ENCODE data around the gene CHGA.

DNA sequence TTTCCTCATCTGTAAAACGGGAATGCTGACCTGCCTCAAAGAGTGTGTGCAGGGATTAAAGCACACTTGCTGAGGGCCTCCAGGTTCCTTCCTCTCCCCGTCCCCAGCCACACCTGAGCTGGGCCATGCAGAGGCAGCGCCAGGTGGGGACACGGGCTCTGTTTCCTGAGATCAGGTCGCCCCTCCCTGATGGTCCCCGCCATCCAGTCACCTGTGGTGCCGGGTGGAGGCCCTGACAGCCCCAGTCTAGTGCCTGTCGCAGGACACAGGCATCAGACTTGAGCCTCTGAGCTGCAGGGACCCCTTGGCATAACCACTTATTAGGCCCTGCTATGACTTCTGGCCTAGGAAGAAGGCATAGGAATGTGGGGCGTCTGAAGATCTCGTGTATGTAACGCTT is 12.5 kb downstream of the CHGA start:
- TF ChIP-seq, protein P1, sequence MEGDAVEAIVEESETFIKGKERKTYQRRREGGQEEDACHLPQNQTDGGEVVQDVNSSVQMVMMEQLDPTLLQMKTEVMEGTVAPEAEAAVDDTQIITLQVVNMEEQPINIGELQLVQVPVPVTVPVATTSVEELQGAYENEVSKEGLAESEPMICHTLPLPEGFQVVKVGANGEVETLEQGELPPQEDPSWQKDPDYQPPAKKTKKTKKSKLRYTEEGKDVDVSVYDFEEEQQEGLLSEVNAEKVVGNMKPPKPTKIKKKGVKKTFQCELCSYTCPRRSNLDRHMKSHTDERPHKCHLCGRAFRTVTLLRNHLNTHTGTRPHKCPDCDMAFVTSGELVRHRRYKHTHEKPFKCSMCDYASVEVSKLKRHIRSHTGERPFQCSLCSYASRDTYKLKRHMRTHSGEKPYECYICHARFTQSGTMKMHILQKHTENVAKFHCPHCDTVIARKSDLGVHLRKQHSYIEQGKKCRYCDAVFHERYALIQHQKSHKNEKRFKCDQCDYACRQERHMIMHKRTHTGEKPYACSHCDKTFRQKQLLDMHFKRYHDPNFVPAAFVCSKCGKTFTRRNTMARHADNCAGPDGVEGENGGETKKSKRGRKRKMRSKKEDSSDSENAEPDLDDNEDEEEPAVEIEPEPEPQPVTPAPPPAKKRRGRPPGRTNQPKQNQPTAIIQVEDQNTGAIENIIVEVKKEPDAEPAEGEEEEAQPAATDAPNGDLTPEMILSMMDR (IDR thresholded peaks at IDR 0.05; ENCODE audit: low read depth, low read length, poor library complexity, severe bottlenecking) = no peak
- TF ChIP-seq EZH2phosphoT487 (IDR thresholded peaks at IDR 0.05; ENCODE audit: borderline replicate concordance, low read length) = no peak

Data from DOHH2 (cell line).